Measurements from ENCODE around the gene KCNN2.

Gene KCNN2

DNA sequence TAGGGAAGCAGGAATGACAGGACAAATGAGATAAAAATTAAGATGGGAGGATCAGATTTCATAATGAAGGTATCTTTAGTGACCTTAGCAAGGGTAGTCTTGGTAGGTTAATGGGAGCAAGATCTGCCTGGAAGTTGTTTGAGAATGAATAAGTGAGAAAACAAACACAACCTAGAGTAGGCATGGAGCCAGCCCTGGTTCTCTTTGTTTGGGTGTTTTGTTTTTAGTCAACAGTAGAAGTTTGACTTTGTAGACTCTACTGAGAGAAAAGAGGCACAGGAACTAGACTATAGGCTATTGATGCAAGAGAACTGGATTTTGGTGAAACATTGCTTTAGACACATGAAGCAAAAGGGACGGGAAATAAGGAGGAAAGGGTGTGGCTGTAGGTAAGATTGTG is 40.3 kb downstream of the KCNN2 start:
- TF ChIP-seq CTCF (IDR thresholded peaks at IDR 0.05; ENCODE audit: borderline replicate concordance, insufficient read depth, low read depth, low read length), result no peak
- H3K4me3 ChIP-seq (ENCODE audit: low read depth, low read length), result no peak overlapping the region

GRCh38 chr5:114407783-114408182 is 45.9 kb downstream of the KCNN2 start:
- H3K4me3 ChIP-seq (ENCODE audit: low read depth, low read length), result no peak overlapping the region
- TF ChIP-seq CTCF (IDR thresholded peaks at IDR 0.05; ENCODE audit: borderline replicate concordance, insufficient read depth, low read depth, low read length), result no peak

GRCh38 chr5:114408847-114409246 is 47.0 kb downstream of the KCNN2 start:
- no peak overlapping the region for H3K4me3 ChIP-seq (ENCODE audit: low read depth, low read length)
- TF ChIP-seq CTCF (IDR thresholded peaks at IDR 0.05; ENCODE audit: borderline replicate concordance, insufficient read depth, low read depth, low read length), result no peak

DNA sequence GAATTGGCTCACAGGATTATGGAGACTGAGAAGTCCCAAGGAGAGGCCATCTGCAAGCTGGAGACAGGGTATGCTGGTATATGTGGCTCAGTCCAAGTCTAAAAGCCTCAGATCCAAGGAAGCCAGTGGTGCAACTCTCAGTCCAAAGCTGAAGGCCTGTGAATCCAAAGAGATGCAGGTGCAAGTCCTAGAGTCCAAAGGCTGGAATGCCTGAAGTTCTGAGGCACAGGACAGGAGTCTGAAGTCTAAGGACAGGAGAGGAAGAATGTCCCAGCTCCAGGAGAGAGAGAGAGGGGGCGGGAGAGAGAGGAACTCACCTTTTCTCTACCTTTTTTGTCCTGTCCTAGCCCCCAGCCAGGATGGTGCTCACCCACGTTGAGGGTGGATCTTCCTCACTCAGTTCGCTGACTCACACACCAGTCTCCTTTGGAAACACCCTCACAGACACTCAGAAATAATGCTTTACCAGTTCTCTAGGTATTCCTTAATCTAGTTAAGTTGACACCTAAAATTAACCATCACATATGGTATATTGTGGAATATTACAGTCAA is 49.6 kb downstream of the KCNN2 start:
- no peak for TF ChIP-seq CTCF (IDR thresholded peaks at IDR 0.05; ENCODE audit: borderline replicate concordance, insufficient read depth, low read depth, low read length)
- no peak overlapping the region for H3K4me3 ChIP-seq (ENCODE audit: low read depth, low read length)

- TF ChIP-seq CTCF (IDR thresholded peaks at IDR 0.05; ENCODE audit: borderline replicate concordance, insufficient read depth, low read depth, low read length), result no peak
- H3K4me3 ChIP-seq (ENCODE audit: low read depth, low read length), result no peak overlapping the region
These were observed 50.8 kb downstream of the KCNN2 start for GRCh38 chr5:114412510-114413171.

- H3K4me3 ChIP-seq (ENCODE audit: low read depth, low read length), result no peak overlapping the region
- TF ChIP-seq CTCF (IDR thresholded peaks at IDR 0.05; ENCODE audit: borderline replicate concordance, insufficient read depth, low read depth, low read length), result no peak
These were observed 53.9 kb downstream of the KCNN2 start for GRCh38 chr5:114415760-114416159.

DNA sequence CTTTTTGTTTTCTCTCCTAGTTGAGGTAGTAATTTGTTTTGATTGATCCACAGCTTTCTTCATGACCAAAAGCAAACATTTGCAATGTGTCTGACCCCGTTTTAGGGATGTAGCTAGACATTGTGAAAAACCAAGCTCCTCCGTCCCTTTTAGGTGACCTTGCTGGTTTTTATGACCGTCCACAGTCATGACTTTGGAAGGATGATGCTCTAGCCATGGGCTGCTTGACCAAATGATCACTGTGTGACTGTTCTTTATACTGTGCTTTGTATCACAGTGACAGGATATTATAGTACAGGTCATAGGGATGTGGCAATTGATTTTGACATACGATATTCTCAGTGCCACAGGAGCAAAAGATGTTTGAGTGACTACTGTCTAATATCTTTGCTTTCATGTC is 54.4 kb downstream of the KCNN2 start:
- no peak for TF ChIP-seq CTCF (IDR thresholded peaks at IDR 0.05; ENCODE audit: borderline replicate concordance, insufficient read depth, low read depth, low read length)
- no peak overlapping the region for H3K4me3 ChIP-seq (ENCODE audit: low read depth, low read length)

Data from GM12875 (cell line).